Ovary (tissue), 3 donors: ENCODE data around the gene AMOTL2.

Experiments
- CTCF ChIP-seq, 3 donors: fragments of 450-650 bp in 2 of 3; fragments of 200-600 bp in 1 of 3; IDR thresholded peaks; one replicate each; pipeline versions ENCODE4 v1.5.1 to v1.8.0; 2016 to 2022; ENCODE audit warnings: antibody characterized with exemption in 3 of 3, mild to moderate bottlenecking in 1 of 3
- EP300 ChIP-seq: sonication (generic); formaldehyde crosslinking; IDR thresholded peaks from one replicate; pipeline ENCODE4 v1.6.1; 2017; ENCODE audit warnings: antibody characterized with exemption
- POLR2A ChIP-seq: fragments of 450-650 bp; IDR thresholded peaks from one replicate; pipeline ENCODE4 v1.6.1; 2017; ENCODE audit warnings: antibody characterized with exemption, mild to moderate bottlenecking, moderate library complexity
- donor health status: DM: no; HTN: no; CAD: no.

GRCh38 chr3:134376786-134377426 is 2.7 kb upstream of the AMOTL2 start:
- TF ChIP-seq POLR2A = no peak
- no peak for TF ChIP-seq CTCF (IDR thresholded peaks at IDR 0.05)
- TF ChIP-seq EP300 = no peak
